Measurements from ENCODE around the gene C1orf226. TPM values are rescaled to one million over a fixed set of nuclear protein-coding genes. Genes with fewer than 3 reads are reported as not detected.
"Not testable (repeated sequence)": the region's sequence is repeated elsewhere in the genome, so short reads cannot be mapped to it uniquely, and the experiment has no call there.

C1orf226 gene
- total RNA-seq, 2 donors from 2014 or later, result 24.2 to 44.1 TPM

GRCh38 chr1:162422662-162423375 is 41.3 kb downstream of the C1orf226 start:
- no peak for ATAC-seq
- no peak for DNase-seq
- intact Hi-C loops (cut with DNase I, micrococcal nuclease), result no loop called here

GRCh38 chr1:162430583-162430982 is 49.1 kb downstream of the C1orf226 start:
- DNase-seq (no peak), ATAC-seq (no peak)
- intact Hi-C loops (cut with DNase I, micrococcal nuclease), result no loop called here

GRCh38 chr1:162432977-162433713 is 51.6 kb downstream of the C1orf226 start:
- intact Hi-C loops (cut with DNase I, micrococcal nuclease); ATAC-seq: not testable (repeated sequence)

More at GRCh38 chr1:162432977-162433713, 51.6 kb downstream of the C1orf226 start:
- DNase-seq, result not testable (repeated sequence)

Small RNAs within 50 kb of the gene (microRNA-seq; reads per million reads assigned to microRNA genes)
- gene MIR556, result 26.7 to 51.7 reads per million in 2 donors

Other genes starting within 250 kb of the C1orf226 start
- gene SPATA46, start 4.9 kb upstream of the C1orf226 start, total RNA-seq, result not detected
- gene SH2D1B, start 30.4 kb downstream of the C1orf226 start, total RNA-seq, result 1 to 10 TPM in 1 of 2 donors, under 1 TPM in 1; 0.70 to 1.1 TPM
- 10 to 100 TPM; 51.3 to 52.0 TPM for gene UHMK1, start 116.1 kb downstream of the C1orf226 start, total RNA-seq
- gene UAP1, start 180.0 kb downstream of the C1orf226 start, total RNA-seq, result 100 to 1,000 TPM; 117 to 132 TPM

All from left colon (tissue), 2 donors.